ENCODE results near the gene PRR20A. TPM values are rescaled to one million over a fixed set of nuclear protein-coding genes. Genes with fewer than 3 reads are reported as not detected.

The PRR20A gene
- total and polyA plus RNA-seq, 2 donors (not counting 3 experiments of a cell fraction or from before 2014, with no cell fraction given): not detected

- intact Hi-C loops (cut with micrococcal nuclease): no loop called here
- Histone ChIP-seq H3K9ac (replicated peaks; ENCODE audit: extremely low read depth, insufficient read depth, low read length) (no peak overlapping the region), H4K20me1 (replicated peaks; ENCODE audit: control insufficient read depth, extremely low read depth, insufficient read depth, low read length) (no peaks in the 10 kb centered on the region), H3K4me1 (ENCODE audit: control insufficient read depth, extremely low read depth, insufficient read depth, low read length) (no peaks in the 10 kb centered on the region), H3K4me2 (ENCODE audit: insufficient read depth, low read length) (no peak overlapping the region), H3K4me3 (replicated peaks in 1 of 3; ENCODE audit: insufficient read depth in 1 of 3, low read depth in 1 of 3, low read length in 3 of 3) (no peak overlapping the region), H3K79me2 (ENCODE audit: control insufficient read depth, insufficient read depth, low read length) (no peaks in the 10 kb centered on the region), H3K36me3 (ENCODE audit: control insufficient read depth in 2 of 2, extremely low read depth in 1 of 2, insufficient read depth in 2 of 2, low read length in 2 of 2) (no peaks in the 10 kb centered on the region), H3K9me3 (replicated peaks; ENCODE audit: control insufficient read depth, insufficient read depth, low read length) (no peaks in the 10 kb centered on the region), H2AFZ (ENCODE audit: low read depth, low read length) (no peak overlapping the region), H3K27me3 (ENCODE audit: control insufficient read depth in 2 of 2, insufficient read depth in 2 of 2, low read length in 2 of 2) (no peaks in the 10 kb centered on the region), H3K9me1 (replicated peaks; ENCODE audit: control insufficient read depth, extremely low read depth, insufficient read depth, low read length) (no peaks in the 10 kb centered on the region), H3K27ac (ENCODE audit: insufficient read depth, low read depth, low read length) (no peak overlapping the region)
- ChIA-PET CTCF (no interaction called here), POLR2A (no interaction called here)
- dilution Hi-C loops (cut with MboI; ENCODE audit: extremely low pct_ligation_motif_present, low sequenced_read_pairs): no loop called here
- no peak for TF ChIP-seq MYC (IDR thresholded peaks at IDR 0.05; ENCODE audit: low read depth, low read length)
- no peak for TF ChIP-seq POLR2A (IDR thresholded peaks at IDR 0.05; ENCODE audit: low read depth, low read length)
- TF ChIP-seq MAX (IDR thresholded peaks at IDR 0.05; ENCODE audit: insufficient read depth, insufficient read length): no peak
- no peak for TF ChIP-seq EZH2 (IDR thresholded peaks at IDR 0.05; ENCODE audit: borderline replicate concordance, low read depth, low read length, severe bottlenecking)
- TF ChIP-seq FOS (IDR thresholded peaks at IDR 0.05; ENCODE audit: borderline replicate concordance, insufficient read depth, low read length): no peak
- no peak for TF ChIP-seq GATA2 (IDR thresholded peaks at IDR 0.05; ENCODE audit: insufficient read depth, insufficient read length, low read depth, low read length)
- TF ChIP-seq POLR2AphosphoS5 (IDR thresholded peaks at IDR 0.05; ENCODE audit: insufficient read depth, low read depth, low read length): no peak
- no peak for TF ChIP-seq JUN (IDR thresholded peaks at IDR 0.05; ENCODE audit: borderline replicate concordance, insufficient read depth, insufficient read length, low read depth)
- TF ChIP-seq CTCF (IDR thresholded peaks at IDR 0.05; ENCODE audit: extremely low read depth in 1 of 2, insufficient read depth in 1 of 2, low read depth in 1 of 2, low read length in 2 of 2): no peak
- no TSS peak for BruUV-seq (replicated peaks)
- FAIRE-seq: no peak
- no peak for DNase-seq (ENCODE audit: low read depth, low spot score)
These were observed 11.8 kb upstream of the PRR20A start for GRCh38 chr13:57128909-57129308.

Measured in endothelial cell of umbilical vein (primary cell).